ENCODE data around the gene CDH23. TPM values are rescaled to one million over a fixed set of nuclear protein-coding genes. Genes with fewer than 3 reads are reported as not detected.
A peak's percentile ranks its signal among the peaks of the same experiment; 100 is the strongest.

Gene CDH23
- total RNA-seq, 1 donor from 2014 or later, result not detected

GRCh38 chr10:71616817-71617654 is 220.3 kb downstream of the CDH23 start:
- no peak for FAIRE-seq
- TF ChIP-seq, protein P1, sequence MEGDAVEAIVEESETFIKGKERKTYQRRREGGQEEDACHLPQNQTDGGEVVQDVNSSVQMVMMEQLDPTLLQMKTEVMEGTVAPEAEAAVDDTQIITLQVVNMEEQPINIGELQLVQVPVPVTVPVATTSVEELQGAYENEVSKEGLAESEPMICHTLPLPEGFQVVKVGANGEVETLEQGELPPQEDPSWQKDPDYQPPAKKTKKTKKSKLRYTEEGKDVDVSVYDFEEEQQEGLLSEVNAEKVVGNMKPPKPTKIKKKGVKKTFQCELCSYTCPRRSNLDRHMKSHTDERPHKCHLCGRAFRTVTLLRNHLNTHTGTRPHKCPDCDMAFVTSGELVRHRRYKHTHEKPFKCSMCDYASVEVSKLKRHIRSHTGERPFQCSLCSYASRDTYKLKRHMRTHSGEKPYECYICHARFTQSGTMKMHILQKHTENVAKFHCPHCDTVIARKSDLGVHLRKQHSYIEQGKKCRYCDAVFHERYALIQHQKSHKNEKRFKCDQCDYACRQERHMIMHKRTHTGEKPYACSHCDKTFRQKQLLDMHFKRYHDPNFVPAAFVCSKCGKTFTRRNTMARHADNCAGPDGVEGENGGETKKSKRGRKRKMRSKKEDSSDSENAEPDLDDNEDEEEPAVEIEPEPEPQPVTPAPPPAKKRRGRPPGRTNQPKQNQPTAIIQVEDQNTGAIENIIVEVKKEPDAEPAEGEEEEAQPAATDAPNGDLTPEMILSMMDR (IDR thresholded peaks at IDR 0.05; ENCODE audit: insufficient read depth, low read length, severe bottlenecking), result no peak
- H3K27me3 ChIP-seq (ENCODE audit: control insufficient read depth, insufficient read depth, low read length), result peaks cover 3% of the 10 kb centered on the region
- DNase-seq (ENCODE audit: low read depth), result no peak
- no peak overlapping the region for H3K4me3 ChIP-seq (ENCODE audit: low read depth, low read length)
- H3K36me3 ChIP-seq (ENCODE audit: control insufficient read depth, insufficient read depth, low read length), result no peaks in the 10 kb centered on the region

DNA sequence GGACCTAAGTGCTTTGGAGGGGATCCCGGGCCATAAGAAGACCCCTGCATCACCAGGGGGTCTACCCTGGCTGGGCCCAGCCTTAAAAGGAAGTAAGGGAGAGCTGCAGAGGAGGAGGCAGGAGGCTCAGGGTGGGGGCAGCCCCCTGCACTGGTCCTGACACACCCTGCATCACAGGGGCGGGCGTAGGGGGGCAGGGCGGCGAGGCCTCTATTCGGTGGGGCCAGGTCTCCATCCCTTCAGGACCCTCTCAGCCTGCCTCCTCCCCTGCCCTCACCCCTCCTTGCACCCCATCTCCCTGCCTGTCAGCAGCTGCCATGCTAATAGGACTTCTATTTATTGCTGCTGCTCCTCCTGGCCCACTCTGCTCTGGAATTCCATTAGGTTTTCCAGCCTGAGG is 221.5 kb downstream of the CDH23 start:
- no peaks in the 10 kb centered on the region for H3K36me3 ChIP-seq (ENCODE audit: control insufficient read depth, insufficient read depth, low read length)
- TF ChIP-seq, protein P1 (IDR thresholded peaks at IDR 0.05; ENCODE audit: insufficient read depth, low read length, severe bottlenecking), result no peak
- DNase-seq (ENCODE audit: low read depth) (no peak), FAIRE-seq (no peak)
- H3K4me3 ChIP-seq (ENCODE audit: low read depth, low read length), result no peak overlapping the region
- H3K27me3 ChIP-seq (ENCODE audit: control insufficient read depth, insufficient read depth, low read length), result peaks cover 3% of the 10 kb centered on the region

DNA sequence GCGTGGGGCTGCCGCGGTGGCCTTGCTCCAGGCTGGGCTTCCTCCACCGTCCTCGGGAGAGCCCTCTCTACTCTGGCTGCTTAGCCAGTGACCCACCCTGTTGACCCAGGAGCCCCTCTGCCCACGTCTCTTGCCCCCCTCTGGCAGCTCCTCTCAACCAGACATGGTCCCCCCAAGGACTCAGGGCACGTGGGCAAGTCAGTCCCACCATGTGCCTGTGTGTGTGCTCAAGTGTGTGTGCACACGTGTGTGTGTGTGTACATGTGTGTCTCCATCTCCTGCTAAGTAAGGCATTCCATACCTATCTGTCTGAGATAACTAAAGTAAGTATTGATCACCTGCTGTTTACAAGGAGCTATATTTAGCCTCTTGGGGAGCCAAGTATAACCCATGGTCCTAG is 221.9 kb downstream of the CDH23 start:
- Histone ChIP-seq H3K27me3 (ENCODE audit: control insufficient read depth, insufficient read depth, low read length) (peaks cover 3% of the 10 kb centered on the region), H3K36me3 (ENCODE audit: control insufficient read depth, insufficient read depth, low read length) (no peaks in the 10 kb centered on the region), H3K4me3 (ENCODE audit: low read depth, low read length) (no peak overlapping the region)
- TF ChIP-seq, protein P1 (IDR thresholded peaks at IDR 0.05; ENCODE audit: insufficient read depth, low read length, severe bottlenecking), result no peak
- DNase-seq (ENCODE audit: low read depth) (no peak), FAIRE-seq (no peak)

- FAIRE-seq (no peak), DNase-seq (ENCODE audit: low read depth) (no peak)
- Histone ChIP-seq H3K36me3 (ENCODE audit: control insufficient read depth, insufficient read depth, low read length) (no peaks in the 10 kb centered on the region), H3K27me3 (ENCODE audit: control insufficient read depth, insufficient read depth, low read length) (peaks cover 5% of the 10 kb centered on the region), H3K4me3 (ENCODE audit: low read depth, low read length) (no peak overlapping the region)
- TF ChIP-seq, protein P1 (IDR thresholded peaks at IDR 0.05; ENCODE audit: insufficient read depth, low read length, severe bottlenecking), result no peak
These were observed 223.9 kb downstream of the CDH23 start for GRCh38 chr10:71620642-71621041.

GRCh38 chr10:71621231-71622153 is 224.8 kb downstream of the CDH23 start:
- Histone ChIP-seq H3K36me3 (ENCODE audit: control insufficient read depth, insufficient read depth, low read length) (no peaks in the 10 kb centered on the region), H3K4me3 (ENCODE audit: low read depth, low read length) (no peak overlapping the region), H3K27me3 (ENCODE audit: control insufficient read depth, insufficient read depth, low read length) (peaks cover 7% of the 10 kb centered on the region)
- TF ChIP-seq, protein P1 (IDR thresholded peaks at IDR 0.05; ENCODE audit: insufficient read depth, low read length, severe bottlenecking), result no peak
- DNase-seq (ENCODE audit: low read depth) (no peak), FAIRE-seq (peak; percentile 62)
